Measurements from ENCODE around the gene PIM2. TPM values are rescaled to one million over a fixed set of nuclear protein-coding genes. Genes with fewer than 3 reads are reported as not detected.

Gene PIM2
- total and polyA plus RNA-seq, 2 of the 13 experiments (the other 11 are each of a cell fraction or from before 2014, with no cell fraction given): 14.4 to 15.8 TPM

GRCh38 chrX:48927123-48927522, 8.3 kb upstream of the PIM2 start:
- WGBS (ENCODE audit: low lambda C conversion rate): 93% methylated on average over 5 of the region's 5 CpGs
- CTCF ChIA-PET (ENCODE audit: low intra/inter-chr PET ratio, low total read pairs): no interaction called here
- POLR2A ChIA-PET: no interaction called here
- Histone ChIP-seq H3K27me3 (ENCODE audit: control insufficient read depth in 1 of 2, insufficient read depth in 2 of 2, low read length in 2 of 2) (no peaks in the 10 kb centered on the region), H3K4me1 (ENCODE audit: insufficient read depth, low read length) (no peaks in the 10 kb centered on the region), H4K20me1 (ENCODE audit: insufficient read depth, low read length) (no peaks in the 10 kb centered on the region), H3K36me3 (replicated peaks in 1 of 2; ENCODE audit: control insufficient read depth in 1 of 2, insufficient read depth in 2 of 2, low read length in 2 of 2) (peaks cover 5 to 23% of the 10 kb centered on the region in 2 experiments; a peak in 4 of 5 replicates), H3K4me3 (replicated peaks in 1 of 3; ENCODE audit: insufficient read depth in 1 of 3, low read depth in 2 of 3, low read length in 3 of 3) (no peak overlapping the region), H3K4me2 (ENCODE audit: low read depth, low read length) (no peak overlapping the region), H3K27ac (ENCODE audit: extremely low read length, insufficient read depth, low read length) (no peak overlapping the region), H3K79me2 (ENCODE audit: insufficient read depth, low read length) (no peaks in the 10 kb centered on the region), H3K9me3 (ENCODE audit: low read length) (no peaks in the 10 kb centered on the region), H3K9ac (ENCODE audit: insufficient read depth, low read depth, low read length) (no peak overlapping the region), H2AFZ (ENCODE audit: low read length) (no peak overlapping the region)
- no TSS peak for BruUV-seq (replicated peaks)
- TF ChIP-seq ZBTB43 (CRISPR knock-in tag; conservative IDR thresholded peaks at IDR 0.05) (no peak), POLR2AphosphoS5 (IDR thresholded peaks at IDR 0.05; ENCODE audit: low read depth, low read length) (no peak)
- no peak for DNase-seq (ENCODE audit: low spot score)
- intact Hi-C loops (cut with micrococcal nuclease; ENCODE audit: unreplicated experiment) (no loop called here), in situ Hi-C loops (cut with HindIII; ENCODE audit: extremely low pct_ligation_motif_present, low pct_unique_long_range_greater_than_20kb) (no loop called here)
- FAIRE-seq: no peak
- ATAC-seq: no peak

- peaks cover 9% of the 10 kb centered on the region for H3K4me1 ChIP-seq (ENCODE audit: insufficient read depth, low read length)
- CTCF ChIA-PET (ENCODE audit: low intra/inter-chr PET ratio, low total read pairs): no interaction called here
- no TSS peak for BruUV-seq (replicated peaks)
- DNase-seq (ENCODE audit: low spot score) (no peak), ATAC-seq (no peak), FAIRE-seq (no peak)
- no peak overlapping the region for H3K27ac ChIP-seq (ENCODE audit: extremely low read length, insufficient read depth, low read length)
- no peaks in the 10 kb centered on the region for H4K20me1 ChIP-seq (ENCODE audit: insufficient read depth, low read length)
- no peak overlapping the region for H3K4me2 ChIP-seq (ENCODE audit: low read depth, low read length)
- in situ Hi-C loops (cut with HindIII; ENCODE audit: extremely low pct_ligation_motif_present, low pct_unique_long_range_greater_than_20kb) (no loop called here), intact Hi-C loops (cut with micrococcal nuclease; ENCODE audit: unreplicated experiment) (no loop called here)
- no peak for TF ChIP-seq CAMTA2 (CRISPR knock-in tag; IDR thresholded peaks at IDR 0.05; ENCODE audit: borderline replicate concordance)
- TF ChIP-seq ELF3 (CRISPR knock-in tag; IDR thresholded peaks at IDR 0.05): no peak
- TF ChIP-seq ZNF678 (CRISPR knock-in tag; IDR thresholded peaks at IDR 0.05): no peak
- no peak for TF ChIP-seq ZNF790 (CRISPR knock-in tag; IDR thresholded peaks at IDR 0.05; ENCODE audit: borderline replicate concordance)
- no peak for TF ChIP-seq ZNF567 (CRISPR knock-in tag; IDR thresholded peaks at IDR 0.05; ENCODE audit: borderline replicate concordance)
- TF ChIP-seq GZF1 (CRISPR knock-in tag; IDR thresholded peaks at IDR 0.05): no peak
- no peak for TF ChIP-seq BRCA1 (CRISPR knock-in tag; IDR thresholded peaks at IDR 0.05)
- TF ChIP-seq ZNF224 (CRISPR knock-in tag; IDR thresholded peaks at IDR 0.05): no peak
- no peak for TF ChIP-seq TFAP4 (IDR thresholded peaks at IDR 0.05; ENCODE audit: borderline replicate concordance, low read depth)
- TF ChIP-seq POLR2AphosphoS2 (IDR thresholded peaks at IDR 0.05; ENCODE audit: low read depth, low read length): no peak
- TF ChIP-seq U2AF1 (optimal IDR thresholded peaks at IDR 0.05; ENCODE audit: low read depth, low read length): no peak
- TF ChIP-seq CCAR2 (optimal IDR thresholded peaks at IDR 0.05; ENCODE audit: low read depth, low read length): no peak
- no peak for TF ChIP-seq ZNF451 (CRISPR knock-in tag; IDR thresholded peaks at IDR 0.05)
- no peaks in the 10 kb centered on the region for H3K79me2 ChIP-seq (ENCODE audit: insufficient read depth, low read length)
- H3K9ac ChIP-seq (ENCODE audit: insufficient read depth, low read depth, low read length): no peak overlapping the region
- POLR2A ChIA-PET: no interaction called here
- H2AFZ ChIP-seq (ENCODE audit: low read length): no peak overlapping the region
- H3K4me3 ChIP-seq (replicated peaks in 1 of 3; ENCODE audit: insufficient read depth in 1 of 3, low read depth in 2 of 3, low read length in 3 of 3): no peak overlapping the region
- peaks cover 5 to 19% of the 10 kb centered on the region in 2 experiments; a peak in 4 of 5 replicates for H3K36me3 ChIP-seq (replicated peaks in 1 of 2; ENCODE audit: control insufficient read depth in 1 of 2, insufficient read depth in 2 of 2, low read length in 2 of 2)
- WGBS (ENCODE audit: low lambda C conversion rate): 94% methylated on average over 5 of the region's 5 CpGs
- H3K9me3 ChIP-seq (ENCODE audit: low read length): no peaks in the 10 kb centered on the region
- H3K27me3 ChIP-seq (ENCODE audit: control insufficient read depth in 1 of 2, insufficient read depth in 2 of 2, low read length in 2 of 2): no peaks in the 10 kb centered on the region
Measured at GRCh38 chrX:48924270-48924669, 5.4 kb upstream of the PIM2 start.

All from HepG2 (cell line).